ES-I3 (cell line): ENCODE measurements around the gene CAMSAP1.

Experiments
- H3K36me3 ChIP-seq: 2 replicates; pipeline ENCODE4 v1.6.1; 2013; ENCODE audit warnings: mild to moderate bottlenecking, low read length, control low read depth, moderate library complexity; ENCODE audit not compliant: insufficient read depth
- H3K4me1 ChIP-seq: 2 replicates; pipeline ENCODE4 v1.6.1; 2013; ENCODE audit warnings: mild to moderate bottlenecking, control low read depth, low read length; ENCODE audit not compliant: insufficient read depth
- H3K9ac ChIP-seq: 2 replicates; pipeline ENCODE4 v1.6.1; 2013; ENCODE audit warnings: low read depth, mild to moderate bottlenecking, low read length, moderate library complexity
- H3K9me3 ChIP-seq: 2 replicates; pipeline ENCODE4 v1.6.1; 2013; ENCODE audit warnings: mild to moderate bottlenecking, low read length, moderate library complexity; ENCODE audit not compliant: control insufficient read depth, insufficient read depth

The CAMSAP1 gene

GRCh38 chr9:135783540-135784245 is 123.7 kb downstream of the CAMSAP1 start:
- Histone ChIP-seq H3K36me3 (no peaks in the 10 kb centered on the region), H3K9me3 (no peaks in the 10 kb centered on the region), H3K9ac (no peak overlapping the region), H3K4me1 (no peaks in the 10 kb centered on the region)

GRCh38 chr9:135782946-135783345 is 124.4 kb downstream of the CAMSAP1 start:
- H3K9me3 ChIP-seq, result no peaks in the 10 kb centered on the region
- no peaks in the 10 kb centered on the region for H3K36me3 ChIP-seq
- no peak overlapping the region for H3K9ac ChIP-seq
- H3K4me1 ChIP-seq, result no peaks in the 10 kb centered on the region

- H3K4me1 ChIP-seq, result no peaks in the 10 kb centered on the region
- H3K9ac ChIP-seq, result no peak overlapping the region
- no peaks in the 10 kb centered on the region for H3K9me3 ChIP-seq
- no peaks in the 10 kb centered on the region for H3K36me3 ChIP-seq
These were observed 126.7 kb downstream of the CAMSAP1 start for GRCh38 chr9:135780626-135781025.

- no peaks in the 10 kb centered on the region for H3K9me3 ChIP-seq
- H3K36me3 ChIP-seq, result no peaks in the 10 kb centered on the region
- no peaks in the 10 kb centered on the region for H3K4me1 ChIP-seq
- H3K9ac ChIP-seq, result no peak overlapping the region
These were observed 127.3 kb downstream of the CAMSAP1 start for GRCh38 chr9:135780086-135780485.

- H3K9ac ChIP-seq, result no peak overlapping the region
- no peaks in the 10 kb centered on the region for H3K36me3 ChIP-seq
- H3K4me1 ChIP-seq, result no peaks in the 10 kb centered on the region
- H3K9me3 ChIP-seq, result no peaks in the 10 kb centered on the region
These were observed 127.8 kb downstream of the CAMSAP1 start for GRCh38 chr9:135779571-135779970.

- Histone ChIP-seq H3K4me1 (no peaks in the 10 kb centered on the region), H3K36me3 (no peaks in the 10 kb centered on the region), H3K9me3 (no peaks in the 10 kb centered on the region), H3K9ac (no peak overlapping the region)
These were observed 128.9 kb downstream of the CAMSAP1 start for GRCh38 chr9:135778421-135778820.

GRCh38 chr9:135777623-135778177 is 129.6 kb downstream of the CAMSAP1 start:
- Histone ChIP-seq H3K9ac (no peak overlapping the region), H3K9me3 (no peaks in the 10 kb centered on the region)

GRCh38 chr9:135776893-135777622 is 130.3 kb downstream of the CAMSAP1 start:
- H3K36me3 ChIP-seq, result no peaks in the 10 kb centered on the region
- H3K9ac ChIP-seq, result no peak overlapping the region
- no peaks in the 10 kb centered on the region for H3K4me1 ChIP-seq
- no peaks in the 10 kb centered on the region for H3K9me3 ChIP-seq

More at GRCh38 chr9:135777623-135778177, 129.6 kb downstream of the CAMSAP1 start:
- H3K36me3 ChIP-seq, result no peaks in the 10 kb centered on the region
- no peaks in the 10 kb centered on the region for H3K4me1 ChIP-seq

GRCh38 chr9:135775911-135776310 is 131.4 kb downstream of the CAMSAP1 start:
- H3K4me1 ChIP-seq, result no peaks in the 10 kb centered on the region
- no peaks in the 10 kb centered on the region for H3K36me3 ChIP-seq
- H3K9ac ChIP-seq, result no peak overlapping the region
- no peaks in the 10 kb centered on the region for H3K9me3 ChIP-seq

- H3K9ac ChIP-seq, result no peak overlapping the region
- H3K4me1 ChIP-seq, result no peaks in the 10 kb centered on the region
- H3K36me3 ChIP-seq, result no peaks in the 10 kb centered on the region
- H3K9me3 ChIP-seq, result no peaks in the 10 kb centered on the region
These were observed 132.4 kb downstream of the CAMSAP1 start for GRCh38 chr9:135774794-135775525.

- Histone ChIP-seq H3K36me3 (no peaks in the 10 kb centered on the region), H3K9ac (no peak overlapping the region), H3K9me3 (no peaks in the 10 kb centered on the region), H3K4me1 (no peaks in the 10 kb centered on the region)
These were observed 133.1 kb downstream of the CAMSAP1 start for GRCh38 chr9:135774239-135774747.

GRCh38 chr9:135773530-135774238 is 133.7 kb downstream of the CAMSAP1 start:
- no peak overlapping the region for H3K9ac ChIP-seq
- H3K4me1 ChIP-seq, result no peaks in the 10 kb centered on the region
- no peaks in the 10 kb centered on the region for H3K9me3 ChIP-seq
- no peaks in the 10 kb centered on the region for H3K36me3 ChIP-seq

GRCh38 chr9:135772702-135773493 is 134.4 kb downstream of the CAMSAP1 start:
- no peaks in the 10 kb centered on the region for H3K36me3 ChIP-seq
- H3K9me3 ChIP-seq, result no peaks in the 10 kb centered on the region
- no peaks in the 10 kb centered on the region for H3K4me1 ChIP-seq
- H3K9ac ChIP-seq, result no peak overlapping the region
